C4-2B (cell line): ENCODE measurements around the gene PYCR2.

Experiments used
- CTCF ChIP-seq: fragments of 450-650 bp; conservative IDR thresholded peaks from 2 replicates; pipeline ENCODE4 v1.5.1; 2017; ENCODE audit warnings: mild to moderate bottlenecking
- ZFX ChIP-seq: fragments of 450-650 bp; IDR thresholded peaks from 2 replicates; pipeline ENCODE4 v1.6.1; 2017

DNA sequence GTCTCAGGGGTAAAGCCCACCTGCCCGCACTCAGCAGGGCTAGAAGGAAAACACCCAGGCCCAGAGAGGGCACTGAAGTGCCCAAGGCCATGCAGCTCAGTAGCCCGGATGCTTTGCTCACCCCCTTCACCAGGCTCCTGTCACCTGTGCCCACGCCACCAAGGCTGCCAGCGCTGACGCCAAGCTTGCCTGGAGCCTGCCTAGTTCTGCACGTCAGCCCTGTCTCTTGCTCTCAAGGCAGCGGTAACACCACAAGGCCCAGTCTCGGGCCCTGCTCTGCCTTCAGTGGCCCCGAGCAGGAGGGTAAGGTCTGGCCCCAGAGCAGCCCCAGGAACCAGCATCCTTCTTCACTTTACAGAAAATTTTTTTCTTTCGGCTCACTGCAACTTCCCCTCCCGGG, 49.6 kb downstream of the PYCR2 start:
- TF ChIP-seq CTCF (no peak), ZFX (no peak)
